Activated T-helper 2 cell treated with anti-CD3 and anti-CD28 coated beads, Interferon-gamma antibody, Interleukin-2, Interleukin-4, amounts not matched to agents 10 μg/mL and 5 μg/mL and 100 μg/mL, durations not matched to agents 14 hours and 24 hours and 36 hours (primary cell): Measurements from ENCODE around the gene NRARP. TPM values are rescaled to one million over a fixed set of nuclear protein-coding genes. Genes with fewer than 3 reads are reported as not detected.

Experiments
- total RNA-seq: library from RNA; stranded (reverse); gene quantifications from 2 replicates; pipeline ENCODE4 v1.2.3, GENCODE V29; 2022

The NRARP gene
- total RNA-seq, 1 donor from 2014 or later: 9.3 TPM

Other genes starting within 250 kb of the NRARP start
- gene ENTPD2, start 248.2 kb downstream of the NRARP start, total RNA-seq: not detected in 2 replicates
- gene SAPCD2, start 231.7 kb downstream of the NRARP start, total RNA-seq: 26.5 and 27.1 TPM in 2 replicates
- 20.0 and 22.3 TPM in 2 replicates for gene UAP1L1, start 224.8 kb downstream of the NRARP start, total RNA-seq
- gene MAN1B1, start 215.3 kb downstream of the NRARP start, total RNA-seq: 47.5 and 52.2 TPM in 2 replicates
- 318 and 321 TPM in 2 replicates for gene DPP7, start 187.5 kb downstream of the NRARP start, total RNA-seq
- gene GRIN1, start 163.1 kb downstream of the NRARP start, total RNA-seq: 0.07 TPM in 1 of 2 replicates, not detected in the other
- gene LRRC26, start 132.2 kb downstream of the NRARP start, total RNA-seq: 0.21 and 0.34 TPM in 2 replicates
- gene TMEM210, start 130.2 kb downstream of the NRARP start, total RNA-seq: not detected in 2 replicates
- gene ANAPC2, start 113.7 kb downstream of the NRARP start, total RNA-seq: 52.3 and 58.5 TPM in 2 replicates
- 91.6 and 91.8 TPM in 2 replicates for gene SSNA1, start 113.6 kb downstream of the NRARP start, total RNA-seq
- gene TPRN, start 101.5 kb downstream of the NRARP start, total RNA-seq: 16.4 and 18.2 TPM in 2 replicates
- gene TMEM203, start 96.6 kb downstream of the NRARP start, total RNA-seq: 34.9 and 35.0 TPM in 2 replicates
- gene NDOR1, start 96.6 kb downstream of the NRARP start, total RNA-seq: 38.2 and 40.2 TPM in 2 replicates
- gene RNF208, start 80.0 kb downstream of the NRARP start, total RNA-seq: 9.5 and 10.1 TPM in 2 replicates
- 0.41 and 0.50 TPM in 2 replicates for gene CYSRT1, start 77.1 kb downstream of the NRARP start, total RNA-seq
- not detected in 2 replicates for gene RNF224, start 74.8 kb downstream of the NRARP start, total RNA-seq
- not detected in 2 replicates for gene SLC34A3, start 71.4 kb downstream of the NRARP start, total RNA-seq
- gene TUBB4B, start 61.0 kb downstream of the NRARP start, total RNA-seq: 357 and 361 TPM in 2 replicates
- 0.48 TPM in 2 replicates for gene STPG3, start 51.0 kb downstream of the NRARP start, total RNA-seq
- gene NELFB, start 46.9 kb downstream of the NRARP start, total RNA-seq: 71.4 and 72.6 TPM in 2 replicates
- 17.2 and 17.5 TPM in 2 replicates for gene TOR4A, start 24.5 kb downstream of the NRARP start, total RNA-seq
- gene EXD3, start 120.9 kb upstream of the NRARP start, total RNA-seq: 6.8 and 8.0 TPM in 2 replicates
- 0.39 and 0.46 TPM in 2 replicates for gene NOXA1, start 121.1 kb upstream of the NRARP start, total RNA-seq
- gene ENTPD8, start 139.1 kb upstream of the NRARP start, total RNA-seq: not detected in 2 replicates
- gene NSMF, start 157.1 kb upstream of the NRARP start, total RNA-seq: 56.1 and 57.6 TPM in 2 replicates
- 1.6 TPM in 2 replicates for gene PNPLA7, start 248.1 kb upstream of the NRARP start, total RNA-seq
- 43.2 and 49.4 TPM in 2 replicates for gene MRPL41, start 249.6 kb upstream of the NRARP start, total RNA-seq